ENCODE data around the gene ZAR1L.

DNA sequence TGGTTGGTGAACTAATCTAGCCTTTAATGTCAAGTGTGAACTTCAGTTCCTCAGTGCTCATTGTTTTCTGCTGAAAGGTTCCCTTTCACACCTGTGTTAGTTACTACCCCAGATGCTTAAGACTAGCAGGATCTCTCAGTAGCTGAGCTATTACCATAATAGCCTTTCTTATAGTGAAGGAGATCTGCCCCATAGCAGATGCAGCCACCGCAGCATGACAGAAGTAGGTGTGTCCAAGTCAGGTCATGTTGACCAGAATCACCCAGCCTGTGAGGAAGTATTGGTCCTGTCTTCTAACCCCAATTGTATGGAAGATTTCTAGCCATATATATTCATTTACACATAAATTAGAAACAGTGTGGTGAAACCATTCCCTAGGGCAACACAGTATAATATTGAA is 37.3 kb downstream of the ZAR1L start:
- TF ChIP-seq CTCF (IDR thresholded peaks at IDR 0.05) (no peak), REST (IDR thresholded peaks at IDR 0.05; ENCODE audit: insufficient read depth in 1 of 2, low read depth in 2 of 2, low read length in 1 of 2) (no peak), POLR2AphosphoS5 (IDR thresholded peaks at IDR 0.05; ENCODE audit: low read depth, low read length) (no peak)

All from Panc1 (cell line).